GM06990 (cell line): ENCODE results near the gene MRGPRG.

Experiments
- DNase-seq: peaks from one replicate; pipeline ENCODE4 v3.0.0-alpha.2; 2011; ENCODE audit not compliant: insufficient read length; ENCODE audit errors: extremely low read depth
- H3K27me3 ChIP-seq: replicated peaks from 2 replicates; pipeline ENCODE4 v1.6.0; 2011; ENCODE audit warnings: low read length; ENCODE audit not compliant: control insufficient read depth, insufficient read depth
- H3K36me3 ChIP-seq: 2 replicates; pipeline ENCODE4 v1.5.1; 2011; ENCODE audit warnings: low read length; ENCODE audit not compliant: control insufficient read depth, insufficient read depth
- H3K4me3 ChIP-seq: replicated peaks from 2 replicates; pipeline ENCODE4 v1.5.1; 2011; ENCODE audit warnings: low read depth, mild to moderate bottlenecking, control low read depth, low read length
- CTCF ChIP-seq: IDR thresholded peaks from 2 replicates; pipeline ENCODE4 v1.5.1; 2011; ENCODE audit warnings: low read length, control low read depth, mild to moderate bottlenecking, inconsistent platforms; ENCODE audit not compliant: insufficient read depth, poor library complexity, severe bottlenecking

The MRGPRG gene

GRCh38 chr11:3208272-3208671 is 10.3 kb downstream of the MRGPRG start:
- DNase-seq, result no peak
- no peak for TF ChIP-seq CTCF
- Histone ChIP-seq H3K27me3 (no peaks in the 10 kb centered on the region; the same call in 1 of the 2 replicates), H3K36me3 (no peaks in the 10 kb centered on the region), H3K4me3 (no peak overlapping the region)

GRCh38 chr11:3207526-3208189 is 11.0 kb downstream of the MRGPRG start:
- TF ChIP-seq CTCF, result no peak
- DNase-seq, result no peak
- no peaks in the 10 kb centered on the region; the same call in 1 of the 2 replicates for H3K27me3 ChIP-seq
- H3K4me3 ChIP-seq, result no peak overlapping the region
- no peaks in the 10 kb centered on the region for H3K36me3 ChIP-seq

GRCh38 chr11:3206922-3207204 is 11.8 kb downstream of the MRGPRG start:
- DNase-seq, result no peak
- no peak for TF ChIP-seq CTCF
- H3K36me3 ChIP-seq, result no peaks in the 10 kb centered on the region
- no peak overlapping the region for H3K4me3 ChIP-seq
- H3K27me3 ChIP-seq, result no peaks in the 10 kb centered on the region; the same call in 1 of the 2 replicates

DNA sequence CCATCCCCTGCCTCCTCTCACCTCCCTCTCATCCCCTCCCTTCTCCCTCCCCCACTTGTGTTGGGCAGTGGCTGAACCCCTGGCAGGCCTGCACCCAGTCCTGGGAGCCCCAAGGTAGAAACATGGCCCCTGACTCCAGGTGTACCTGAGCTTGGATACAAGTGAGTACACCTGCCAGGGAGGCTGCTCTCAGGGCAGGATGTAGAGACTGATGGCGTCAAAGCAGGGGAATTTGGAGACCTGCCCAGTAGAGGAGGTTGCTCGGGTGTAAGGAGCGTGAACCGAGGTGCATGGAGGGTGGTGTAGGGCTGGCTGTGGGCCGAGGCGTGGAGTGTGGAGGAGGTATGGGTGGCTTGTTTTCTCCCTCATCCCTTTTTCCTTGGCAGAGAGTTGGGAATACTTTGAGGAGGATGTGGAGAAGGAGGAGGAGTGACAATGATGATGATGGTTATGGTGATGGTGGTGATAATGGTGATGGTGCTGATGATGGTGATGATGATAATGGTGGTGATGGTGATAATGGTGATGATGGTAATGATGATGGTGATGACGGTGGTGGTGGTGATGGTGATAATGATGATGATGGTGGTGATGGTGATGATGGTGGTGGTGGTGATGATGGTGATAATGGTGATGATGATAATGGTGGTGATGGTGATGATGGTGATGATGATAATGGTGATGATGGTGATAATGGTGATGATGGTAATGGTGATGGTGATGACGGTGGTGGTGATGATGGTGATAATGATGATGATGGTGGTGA is 12.3 kb downstream of the MRGPRG start:
- DNase-seq, result no peak
- H3K27me3 ChIP-seq, result no peaks in the 10 kb centered on the region; the same call in 1 of the 2 replicates

GRCh38 chr11:3205261-3206155 is 13.1 kb downstream of the MRGPRG start:
- no peaks in the 10 kb centered on the region for H3K36me3 ChIP-seq
- DNase-seq, result no peak
- no peak for TF ChIP-seq CTCF
- no peaks in the 10 kb centered on the region; the same call in 1 of the 2 replicates for H3K27me3 ChIP-seq
- H3K4me3 ChIP-seq, result no peak overlapping the region

More for the DNA sequence above, 12.3 kb downstream of the MRGPRG start:
- no peak for TF ChIP-seq CTCF
- Histone ChIP-seq H3K36me3 (no peaks in the 10 kb centered on the region), H3K4me3 (no peak overlapping the region)
